Kidney (tissue), 14 donors: Measurements from ENCODE around the gene MCMBP. TPM values are rescaled to one million over a fixed set of nuclear protein-coding genes. Genes with fewer than 3 reads are reported as not detected.
"Not testable (repeated sequence)": the region's sequence is repeated elsewhere in the genome, so short reads cannot be mapped to it uniquely, and the experiment has no call there.

Experiments
- DNase-seq, 5 donors: peaks; one replicate each; pipeline ENCODE4 v3.0.0-alpha.2; 2013 to 2020
- FAIRE-seq: peaks from 2 replicates; lab custom pipeline; 2012; peaks lifted over from hg19 to GRCh38; lab: Jason Lieb, UNC
- H3K27ac ChIP-seq, 2 donors: one replicate each; pipeline ENCODE4 v1.7.0; 2013; ENCODE audit warnings: low read depth in 2 of 2, low read length in 2 of 2, inconsistent platforms in 1 of 2
- H3K27me3 ChIP-seq: one replicate; pipeline ENCODE4 v1.7.1; 2013; ENCODE audit warnings: low read length, inconsistent platforms; ENCODE audit not compliant: control insufficient read depth, insufficient read depth
- H3K36me3 ChIP-seq, 3 donors: one replicate each; pipeline versions ENCODE4 v1.7.0 to v1.7.1; 2013; ENCODE audit warnings: low read length in 3 of 3, control low read depth in 1 of 3, inconsistent platforms in 1 of 3; ENCODE audit not compliant: insufficient read depth in 3 of 3, control insufficient read depth in 2 of 3
- H3K4me1 ChIP-seq, 3 donors: one replicate each; pipeline versions ENCODE4 v1.7.0 to v1.7.1; 2013; ENCODE audit warnings: low read length in 3 of 3, inconsistent platforms in 1 of 3, low read depth in 1 of 3; ENCODE audit not compliant: control insufficient read depth in 2 of 3, insufficient read depth in 2 of 3
- H3K4me3 ChIP-seq, 3 donors: one replicate each; pipeline versions ENCODE4 v1.7.0 to v1.8.1; 2013; ENCODE audit warnings: low read length in 3 of 3, control low read depth in 1 of 3, inconsistent platforms in 1 of 3
- H3K9ac ChIP-seq, 3 donors: one replicate each; pipeline versions ENCODE4 v1.7.0 to v1.7.1; 2013; ENCODE audit warnings: low read length in 3 of 3, control low read depth in 1 of 3, inconsistent platforms in 1 of 3
- H3K9me3 ChIP-seq, 3 donors: one replicate each; pipeline versions ENCODE4 v1.7.0 to v1.7.1; 2013; ENCODE audit warnings: low read length in 3 of 3, control low read depth in 1 of 3, inconsistent platforms in 1 of 3; ENCODE audit not compliant: control insufficient read depth in 2 of 3, insufficient read depth in 1 of 3
- intact Hi-C: fragments of 100-400 bp; cut with DNase I; formaldehyde crosslinking; loops from one replicate; pipeline ENCODE4 v1.11.1; 2022
- polyA plus RNA-seq: library from polyadenylated mRNA; stranded (reverse); fragments of 350-450 nt; fragmentation: Illumina TruSeq; extraction: RNeasy Lipid Tissue Mini Kit (QIAGEN cat#74804); gene quantifications from one replicate; pipeline ENCODE4 v1.2.3, GENCODE V29; 2014; ENCODE audit warnings: low read depth, low replicate concordance; ENCODE audit not compliant: insufficient read depth
- total RNA-seq: library from RNA; stranded (reverse); fragmentation: NEBNext Ultra II Directional; extraction: Animal tissue kit (Norgen Biotek cat#: 25700); gene quantifications from one replicate; pipeline ENCODE4 v1.2.1, GENCODE V29; 2021
- TF ChIP-seq, protein P1 (sequence below): IDR thresholded peaks from 3 replicates; pipeline ENCODE4 v1.5.1; 2012; ENCODE audit warnings: mild to moderate bottlenecking, moderate library complexity, borderline replicate concordance; ENCODE audit not compliant: insufficient read depth; ENCODE audit errors: extremely low read depth
- donor health status: control.
- donor health status: control.
- donor health status: control.
- donor health status: control.
- donor health status: control.
- donor health status: DM: yes; HTN: yes; CAD: no.
- donor health status: Normal renal cell carcinoma (clear cell type).

MCMBP gene
- total and polyA plus RNA-seq, 2 donors from 2014 or later: 21.3 to 45.3 TPM

DNA sequence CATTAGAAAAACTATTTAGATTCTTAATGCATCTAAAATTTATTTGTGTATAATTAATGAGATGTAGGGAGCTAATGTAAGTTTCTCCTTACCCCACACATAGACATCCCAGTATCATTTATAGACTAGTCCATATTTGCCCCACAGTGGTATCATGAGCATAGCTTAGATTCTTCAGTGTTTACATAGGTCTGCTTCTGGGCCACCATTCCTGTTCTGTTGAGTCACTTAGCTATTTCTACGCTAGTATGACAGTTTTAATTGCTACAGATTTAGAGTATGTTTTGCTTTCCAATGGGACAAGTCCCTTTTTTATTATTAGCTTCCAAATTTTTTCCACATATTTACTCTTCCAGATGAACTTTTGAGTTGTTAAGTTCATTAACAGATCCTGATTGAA is 69.4 kb downstream of the MCMBP start:
- Histone ChIP-seq H3K27me3 (no peaks in the 10 kb centered on the region), H3K27ac (no peak overlapping the region), H3K9ac (no peak overlapping the region), H3K9me3 (no peaks in the 10 kb centered on the region), H3K4me1 (no peaks in the 10 kb centered on the region), H3K4me3 (no peak overlapping the region), H3K36me3 (peaks cover 0 to 5% (median 4%) of the 10 kb centered on the region in 3 donors)
- no peak for DNase-seq
- TF ChIP-seq, protein P1, sequence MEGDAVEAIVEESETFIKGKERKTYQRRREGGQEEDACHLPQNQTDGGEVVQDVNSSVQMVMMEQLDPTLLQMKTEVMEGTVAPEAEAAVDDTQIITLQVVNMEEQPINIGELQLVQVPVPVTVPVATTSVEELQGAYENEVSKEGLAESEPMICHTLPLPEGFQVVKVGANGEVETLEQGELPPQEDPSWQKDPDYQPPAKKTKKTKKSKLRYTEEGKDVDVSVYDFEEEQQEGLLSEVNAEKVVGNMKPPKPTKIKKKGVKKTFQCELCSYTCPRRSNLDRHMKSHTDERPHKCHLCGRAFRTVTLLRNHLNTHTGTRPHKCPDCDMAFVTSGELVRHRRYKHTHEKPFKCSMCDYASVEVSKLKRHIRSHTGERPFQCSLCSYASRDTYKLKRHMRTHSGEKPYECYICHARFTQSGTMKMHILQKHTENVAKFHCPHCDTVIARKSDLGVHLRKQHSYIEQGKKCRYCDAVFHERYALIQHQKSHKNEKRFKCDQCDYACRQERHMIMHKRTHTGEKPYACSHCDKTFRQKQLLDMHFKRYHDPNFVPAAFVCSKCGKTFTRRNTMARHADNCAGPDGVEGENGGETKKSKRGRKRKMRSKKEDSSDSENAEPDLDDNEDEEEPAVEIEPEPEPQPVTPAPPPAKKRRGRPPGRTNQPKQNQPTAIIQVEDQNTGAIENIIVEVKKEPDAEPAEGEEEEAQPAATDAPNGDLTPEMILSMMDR: no peak
- FAIRE-seq: no peak
- intact Hi-C loops: no loop called here

DNA sequence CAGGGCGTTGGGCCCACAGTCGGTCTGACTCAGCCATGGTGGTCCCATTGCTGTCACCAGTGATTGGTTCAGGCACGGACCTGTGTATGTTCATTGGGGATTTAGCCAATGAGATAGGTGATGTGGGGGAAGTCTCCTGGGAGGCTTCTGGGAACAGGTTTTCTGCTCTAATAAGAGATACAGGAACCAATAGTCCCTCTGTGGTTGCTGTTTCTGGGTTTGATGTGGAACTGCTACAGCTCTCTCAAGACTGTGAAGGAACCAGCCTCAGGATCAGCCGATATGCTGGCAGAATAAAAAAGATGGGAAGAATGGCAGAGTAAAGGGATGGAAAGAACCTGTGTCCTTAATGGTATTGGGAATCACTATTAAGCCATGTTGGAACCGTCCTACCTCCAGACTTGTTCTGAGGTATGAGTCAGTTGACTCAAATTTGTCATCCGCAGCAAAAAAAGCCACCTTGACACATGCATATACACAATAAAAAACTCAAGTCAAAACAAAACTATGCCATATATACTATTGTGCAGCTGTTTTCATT is 70.6 kb downstream of the MCMBP start:
- no peak for FAIRE-seq
- intact Hi-C loops: no loop called here
- H3K9me3 ChIP-seq: no peaks in the 10 kb centered on the region
- TF ChIP-seq, protein P1: no peak
- no peak for DNase-seq
- H3K4me1 ChIP-seq: no peaks in the 10 kb centered on the region
- no peak overlapping the region for H3K27ac ChIP-seq
- H3K9ac ChIP-seq: no peak overlapping the region
- H3K4me3 ChIP-seq: no peak overlapping the region
- no peaks in the 10 kb centered on the region for H3K27me3 ChIP-seq
- peaks cover 0 to 6% (median 4%) of the 10 kb centered on the region in 3 donors for H3K36me3 ChIP-seq

DNA sequence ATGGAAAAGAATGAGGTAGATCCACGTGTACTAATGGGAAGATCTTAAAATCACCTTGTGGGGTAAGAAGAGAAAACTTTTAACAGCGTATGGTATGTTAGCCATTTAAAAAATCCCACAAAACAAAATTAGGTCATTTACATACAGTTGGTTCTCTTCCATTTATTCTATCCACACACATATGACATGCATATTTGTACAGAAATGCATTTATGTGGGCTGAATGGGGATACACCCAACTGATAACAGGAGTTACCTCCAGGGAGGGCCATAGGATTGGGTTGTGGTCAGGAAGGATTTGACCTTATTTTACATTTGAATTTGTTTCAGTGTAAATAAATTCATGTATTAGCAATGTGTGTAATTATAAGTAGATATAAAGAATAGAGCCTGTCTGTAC is 71.5 kb downstream of the MCMBP start:
- Histone ChIP-seq H3K27me3 (no peaks in the 10 kb centered on the region), H3K4me3 (no peak overlapping the region), H3K27ac (no peak overlapping the region), H3K9me3 (no peaks in the 10 kb centered on the region), H3K4me1 (no peaks in the 10 kb centered on the region), H3K9ac (no peak overlapping the region), H3K36me3 (peaks cover 0 to 8% (median 4%) of the 10 kb centered on the region in 3 donors)
- TF ChIP-seq, protein P1: no peak
- intact Hi-C loops: no loop called here
- FAIRE-seq: no peak
- no peak for DNase-seq

DNA sequence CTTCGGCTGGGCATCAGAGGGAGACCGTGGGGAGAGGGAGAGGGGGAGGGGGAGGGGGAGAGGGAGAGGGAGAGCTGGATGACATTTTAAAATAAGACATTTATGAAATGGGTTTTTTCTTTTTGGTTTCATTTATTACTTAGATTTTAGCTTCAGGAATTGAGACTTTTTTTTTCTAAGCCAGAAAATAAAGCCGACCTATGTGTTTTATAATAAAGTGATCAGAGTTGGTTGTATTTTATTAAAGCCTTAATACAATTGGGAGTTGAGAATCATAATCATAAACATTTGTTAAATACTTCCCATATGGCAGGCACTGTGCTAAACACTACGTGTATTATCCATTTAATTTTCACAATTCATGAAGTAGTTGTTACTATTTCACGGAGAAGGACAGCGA is 76.6 kb downstream of the MCMBP start:
- no peak overlapping the region for H3K27ac ChIP-seq
- no peak for FAIRE-seq
- intact Hi-C loops: no loop called here

DNA sequence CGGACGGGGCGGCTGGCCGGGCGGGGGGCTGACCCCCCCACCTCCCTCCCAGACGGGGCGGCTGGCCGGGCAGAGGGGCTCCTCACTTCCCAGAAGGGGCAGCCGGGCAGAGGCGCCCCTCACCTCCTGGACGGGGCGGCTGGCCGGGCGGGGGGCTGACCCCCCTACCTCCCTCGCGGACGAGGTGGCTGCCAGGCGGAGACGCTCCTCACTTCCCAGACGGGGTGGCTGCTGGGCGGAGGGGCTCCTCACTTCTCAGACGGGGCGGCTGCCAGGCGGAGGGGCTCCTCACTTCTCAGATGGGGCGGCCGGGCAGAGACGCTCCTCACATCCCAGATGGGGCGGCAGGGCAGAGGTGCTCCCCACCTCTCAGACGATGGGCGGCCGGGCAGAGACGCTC is 77.5 kb downstream of the MCMBP start:
- not testable (repeated sequence) for H3K9me3 ChIP-seq, FAIRE-seq

More for the DNA sequence above, 76.6 kb downstream of the MCMBP start:
- no peak overlapping the region for H3K4me3 ChIP-seq
- H3K36me3 ChIP-seq: peaks cover 0 to 3% (median 0%) of the 10 kb centered on the region in 3 donors
- no peak for DNase-seq
- H3K27me3 ChIP-seq: no peaks in the 10 kb centered on the region
- TF ChIP-seq, protein P1: no peak
- no peak overlapping the region for H3K9ac ChIP-seq
- no peaks in the 10 kb centered on the region for H3K4me1 ChIP-seq
- no peaks in the 10 kb centered on the region for H3K9me3 ChIP-seq

More for the DNA sequence above, 77.5 kb downstream of the MCMBP start:
- intact Hi-C loops, H3K4me1 ChIP-seq, H3K27me3 ChIP-seq, H3K27ac ChIP-seq, H3K4me3 ChIP-seq, DNase-seq, H3K36me3 ChIP-seq, H3K9ac ChIP-seq: not testable (repeated sequence)
